Mesendoderm (in vitro differentiated cells): ENCODE measurements around the gene KRTAP12-3.

Source experiments
- DNase-seq: peaks from one replicate; pipeline ENCODE4 v3.0.0; 2013
- H2AK5ac ChIP-seq: 2 replicates; pipeline ENCODE4 v1.6.1; 2013; ENCODE audit warnings: low read length, inconsistent platforms
- H2BK120ac ChIP-seq: 2 replicates; pipeline ENCODE4 v1.6.1; 2013; ENCODE audit warnings: low read depth, mild to moderate bottlenecking, low read length, moderate library complexity, mixed read lengths
- H2BK15ac ChIP-seq: replicated peaks from 2 replicates; pipeline ENCODE4 v1.6.1; 2013; ENCODE audit warnings: low read depth, mild to moderate bottlenecking, moderate library complexity
- H2BK5ac ChIP-seq: 2 replicates; pipeline ENCODE4 v1.6.1; 2013; ENCODE audit warnings: low read length, inconsistent platforms
- H3K18ac ChIP-seq: 2 replicates; pipeline ENCODE4 v1.6.1; 2013; ENCODE audit warnings: mild to moderate bottlenecking, low read length, mixed read lengths
- H3K23ac ChIP-seq: one replicate; pipeline ENCODE4 v1.6.1; 2013; ENCODE audit warnings: low read length
- H3K27ac ChIP-seq: 2 replicates; pipeline ENCODE4 v1.5.1; 2013; ENCODE audit warnings: low read depth, mild to moderate bottlenecking, inconsistent platforms, low read length, moderate library complexity
- H3K27me3 ChIP-seq: 2 replicates; pipeline ENCODE4 v1.6.1; 2013; ENCODE audit warnings: low read length, control low read depth, mild to moderate bottlenecking, inconsistent platforms; ENCODE audit not compliant: insufficient read depth, poor library complexity
- H3K36me3 ChIP-seq: 2 replicates; pipeline ENCODE4 v1.6.1; 2013; ENCODE audit warnings: low read length, inconsistent platforms; ENCODE audit not compliant: control insufficient read depth, insufficient read depth
- H3K4ac ChIP-seq: one replicate; pipeline ENCODE4 v1.6.1; 2013; ENCODE audit warnings: low read depth, mild to moderate bottlenecking, low read length, moderate library complexity
- H3K4me1 ChIP-seq: 2 replicates; pipeline ENCODE4 v1.6.1; 2013; ENCODE audit warnings: low read depth, low read length, inconsistent platforms; ENCODE audit not compliant: control insufficient read depth
- H3K4me2 ChIP-seq: 2 replicates; pipeline ENCODE4 v1.6.1; 2013; ENCODE audit warnings: low read length
- H3K4me3 ChIP-seq: 2 replicates; pipeline ENCODE4 v1.5.1; 2013; ENCODE audit warnings: mild to moderate bottlenecking, low read length
- H3K56ac ChIP-seq: one replicate; pipeline ENCODE4 v1.6.1; 2013; ENCODE audit warnings: low read length
- H3K79me1 ChIP-seq: 2 replicates; pipeline ENCODE4 v1.6.1; 2013; ENCODE audit warnings: low read length, inconsistent platforms
- H3K79me2 ChIP-seq: 2 replicates; pipeline ENCODE4 v1.6.1; 2013; ENCODE audit warnings: mild to moderate bottlenecking, low read length; ENCODE audit not compliant: control insufficient read depth, insufficient read depth
- H3K9ac ChIP-seq: 2 replicates; pipeline ENCODE4 v1.6.1; 2013; ENCODE audit warnings: low read length, inconsistent platforms
- H4K5ac ChIP-seq: one replicate; pipeline ENCODE4 v1.6.1; 2013; ENCODE audit warnings: low read length
- H4K8ac ChIP-seq: one replicate; pipeline ENCODE4 v1.6.1; 2013; ENCODE audit warnings: low read depth, mild to moderate bottlenecking, control low read depth, low read length, moderate library complexity
- WGBS: extraction: QIAGEN DNeasy Blood & Tissue Kit; methylation state at CpG from one replicate; pipeline ENCODE4 v1.1.7; 2013; ENCODE audit warnings: low lambda C conversion rate, missing lambda C conversion rate; ENCODE audit not compliant: insufficient coverage; ENCODE audit errors: extremely low coverage; 5-methylcytosine and 5-hydroxymethylcytosine counted together

Gene KRTAP12-3

GRCh38 chr21:44701541-44701940 is 43.8 kb downstream of the KRTAP12-3 start:
- Histone ChIP-seq H2BK5ac (no peak overlapping the region), H2AK5ac (peak overlapping the region; percentile 24), H3K27me3 (no peaks in the 10 kb centered on the region), H3K56ac (peak overlapping the region; percentile 78), H2BK120ac (no peak overlapping the region), H2BK15ac (no peak overlapping the region), H4K5ac (no peak overlapping the region), H3K9ac (no peak overlapping the region), H3K36me3 (no peaks in the 10 kb centered on the region), H3K27ac (no peak overlapping the region), H4K8ac (no peak overlapping the region), H3K4me1 (peaks cover 21% of the 10 kb centered on the region), H3K79me1 (peaks cover 10% of the 10 kb centered on the region), H3K4ac (no peak overlapping the region), H3K18ac (no peak overlapping the region), H3K79me2 (peaks cover 10% of the 10 kb centered on the region), H3K4me2 (no peak overlapping the region), H3K23ac (no peak overlapping the region), H3K4me3 (no peak overlapping the region)
- DNase-seq = no peak
- WGBS = no CpG with 5 or more reads among the region's 12 CpGs

- Histone ChIP-seq H3K4ac (no peak overlapping the region), H3K36me3 (no peaks in the 10 kb centered on the region), H3K27ac (no peak overlapping the region), H3K79me1 (peaks cover 10% of the 10 kb centered on the region), H2BK120ac (no peak overlapping the region), H3K27me3 (no peaks in the 10 kb centered on the region), H3K56ac (peak overlapping the region; percentile 78), H3K79me2 (peaks cover 10% of the 10 kb centered on the region), H3K4me2 (no peak overlapping the region), H2BK15ac (no peak overlapping the region), H3K9ac (peak overlapping the region; percentile 37), H3K23ac (peak overlapping the region; percentile 50), H4K5ac (no peak overlapping the region), H3K4me1 (peaks cover 21% of the 10 kb centered on the region), H2AK5ac (peak overlapping the region; percentile 87), H2BK5ac (peak overlapping the region; percentile 51), H3K18ac (peak overlapping the region; percentile 42), H3K4me3 (no peak overlapping the region), H4K8ac (no peak overlapping the region)
- DNase-seq = no peak
- WGBS = no CpG with 5 or more reads among the region's 22 CpGs
Measured at GRCh38 chr21:44702111-44702972, 44.6 kb downstream of the KRTAP12-3 start.

- Histone ChIP-seq H3K27ac (no peak overlapping the region), H3K79me2 (peaks cover 10% of the 10 kb centered on the region), H3K27me3 (no peaks in the 10 kb centered on the region), H2AK5ac (peak overlapping the region; percentile 87), H3K4me1 (peaks cover 21% of the 10 kb centered on the region), H4K5ac (no peak overlapping the region), H3K4me3 (no peak overlapping the region), H3K4me2 (no peak overlapping the region), H3K18ac (peak overlapping the region; percentile 42), H4K8ac (no peak overlapping the region), H3K79me1 (peaks cover 10% of the 10 kb centered on the region), H3K9ac (peak overlapping the region; percentile 52), H3K4ac (peak overlapping the region; percentile 79), H2BK5ac (peak overlapping the region; percentile 71), H3K23ac (no peak overlapping the region), H3K36me3 (no peaks in the 10 kb centered on the region), H2BK15ac (no peak overlapping the region), H3K56ac (peak overlapping the region; percentile 78), H2BK120ac (no peak overlapping the region)
- WGBS = no CpG with 5 or more reads among the region's 16 CpGs
- DNase-seq = no peak
Measured at GRCh38 chr21:44702973-44703730, 45.4 kb downstream of the KRTAP12-3 start.

- Histone ChIP-seq H3K79me2 (peaks cover 10% of the 10 kb centered on the region), H2BK15ac (no peak overlapping the region), H3K56ac (peak overlapping the region; percentile 78), H3K4me2 (no peak overlapping the region), H4K8ac (no peak overlapping the region), H3K9ac (peak overlapping the region; percentile 52), H3K4me3 (no peak overlapping the region), H2AK5ac (peak overlapping the region; percentile 87), H4K5ac (no peak overlapping the region), H3K23ac (peak overlapping the region; percentile 92), H3K36me3 (no peaks in the 10 kb centered on the region), H3K27ac (no peak overlapping the region), H2BK5ac (peak overlapping the region; percentile 71), H3K18ac (peak overlapping the region; percentile 42), H3K27me3 (no peaks in the 10 kb centered on the region), H3K79me1 (peaks cover 10% of the 10 kb centered on the region), H2BK120ac (no peak overlapping the region), H3K4me1 (peaks cover 23% of the 10 kb centered on the region), H3K4ac (peak overlapping the region; percentile 93)
- WGBS = no CpG with 5 or more reads among the region's 13 CpGs
- DNase-seq = no peak
Measured at GRCh38 chr21:44703731-44704635, 46.3 kb downstream of the KRTAP12-3 start.

- Histone ChIP-seq H3K4me3 (no peak overlapping the region), H3K9ac (peak overlapping the region; percentile 52), H3K18ac (peak overlapping the region; percentile 42), H4K8ac (no peak overlapping the region), H3K23ac (no peak overlapping the region), H3K4me2 (no peak overlapping the region), H3K27ac (no peak overlapping the region), H3K4me1 (peaks cover 23% of the 10 kb centered on the region), H3K56ac (peak overlapping the region; percentile 78), H2BK5ac (peak overlapping the region; percentile 47), H3K79me2 (peaks cover 10% of the 10 kb centered on the region), H2AK5ac (no peak overlapping the region), H3K79me1 (peaks cover 10% of the 10 kb centered on the region), H2BK15ac (no peak overlapping the region), H3K4ac (peak overlapping the region; percentile 93), H4K5ac (no peak overlapping the region), H3K27me3 (no peaks in the 10 kb centered on the region), H2BK120ac (no peak overlapping the region), H3K36me3 (no peaks in the 10 kb centered on the region)
- no CpG with 5 or more reads among the region's 13 CpGs for WGBS
- no peak for DNase-seq
Measured at GRCh38 chr21:44704636-44705001, 46.9 kb downstream of the KRTAP12-3 start.
